HG02588 (cell line): ENCODE measurements around the gene NPHP4.
"Not testable (repeated sequence)": the region's sequence is repeated elsewhere in the genome, so short reads cannot be mapped to it uniquely, and the experiment has no call there.

Experiments used
- ATAC-seq: cut with Tn5 transposase; IDR thresholded peaks from one replicate; pipeline ENCODE4 v1.9.1; 2021; ENCODE audit warnings: mild to moderate bottlenecking, moderate library complexity; ENCODE audit not compliant: unreplicated experiment

The NPHP4 gene

GRCh38 chr1:6024376-6024775 is 32.2 kb upstream of the NPHP4 start:
- ATAC-seq: no peak

DNA sequence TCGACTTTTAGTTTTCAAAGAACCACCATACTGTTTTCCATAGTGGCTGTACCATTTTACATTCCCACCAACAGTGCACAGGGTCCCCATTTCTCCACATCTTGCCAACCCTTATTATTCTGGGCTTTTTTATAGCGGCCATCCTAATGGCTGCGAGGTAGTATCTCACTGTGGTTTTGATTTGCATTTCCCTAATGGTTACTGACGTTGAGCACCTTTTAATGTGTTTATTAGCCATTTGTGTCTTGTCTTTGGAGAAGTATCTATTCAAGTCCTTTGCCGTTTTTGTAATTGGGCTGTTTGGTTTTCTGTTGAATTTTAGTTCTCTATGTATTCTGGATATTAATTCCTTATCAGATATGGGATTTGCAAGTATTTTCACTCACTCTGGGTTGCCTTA is 31.1 kb upstream of the NPHP4 start:
- ATAC-seq: no peak

- no peak for ATAC-seq
Observed at GRCh38 chr1:6022193-6022592, 30.0 kb upstream of the NPHP4 start.

DNA sequence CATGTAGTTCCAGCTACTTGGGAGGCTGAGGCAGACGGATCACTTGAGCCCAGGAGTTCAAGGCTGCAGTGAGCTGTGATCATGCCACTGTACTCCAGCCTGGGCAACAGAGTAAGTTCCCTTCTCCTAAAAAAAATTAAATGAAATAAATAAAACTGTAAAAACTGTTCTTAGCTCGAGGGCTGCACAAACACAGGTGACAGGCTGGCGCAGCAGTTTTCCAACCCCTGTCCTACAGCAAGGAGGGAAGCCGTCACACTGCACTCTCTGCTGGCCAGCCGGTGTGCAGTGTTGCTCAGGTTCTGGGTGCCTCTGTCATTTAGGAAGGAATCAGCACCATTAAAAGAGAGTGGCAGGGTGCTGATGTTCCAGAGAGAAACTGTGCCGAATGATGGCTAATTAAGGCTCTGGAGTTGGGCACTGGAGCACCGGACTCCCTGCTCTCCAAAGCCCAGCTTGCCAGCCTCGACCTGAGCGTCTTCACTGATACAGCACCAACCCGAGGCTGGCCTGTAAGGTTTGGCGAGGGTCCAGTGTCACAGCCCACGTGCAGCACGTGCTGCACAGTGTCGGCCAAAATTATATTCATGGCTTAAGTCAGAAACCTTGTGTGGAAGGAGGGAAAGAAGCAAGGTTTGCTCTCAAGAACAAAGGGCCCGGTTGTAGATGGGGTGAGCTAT is 27.1 kb upstream of the NPHP4 start:
- no peak for ATAC-seq

GRCh38 chr1:6017654-6018053 is 25.4 kb upstream of the NPHP4 start:
- ATAC-seq: not testable (repeated sequence)

DNA sequence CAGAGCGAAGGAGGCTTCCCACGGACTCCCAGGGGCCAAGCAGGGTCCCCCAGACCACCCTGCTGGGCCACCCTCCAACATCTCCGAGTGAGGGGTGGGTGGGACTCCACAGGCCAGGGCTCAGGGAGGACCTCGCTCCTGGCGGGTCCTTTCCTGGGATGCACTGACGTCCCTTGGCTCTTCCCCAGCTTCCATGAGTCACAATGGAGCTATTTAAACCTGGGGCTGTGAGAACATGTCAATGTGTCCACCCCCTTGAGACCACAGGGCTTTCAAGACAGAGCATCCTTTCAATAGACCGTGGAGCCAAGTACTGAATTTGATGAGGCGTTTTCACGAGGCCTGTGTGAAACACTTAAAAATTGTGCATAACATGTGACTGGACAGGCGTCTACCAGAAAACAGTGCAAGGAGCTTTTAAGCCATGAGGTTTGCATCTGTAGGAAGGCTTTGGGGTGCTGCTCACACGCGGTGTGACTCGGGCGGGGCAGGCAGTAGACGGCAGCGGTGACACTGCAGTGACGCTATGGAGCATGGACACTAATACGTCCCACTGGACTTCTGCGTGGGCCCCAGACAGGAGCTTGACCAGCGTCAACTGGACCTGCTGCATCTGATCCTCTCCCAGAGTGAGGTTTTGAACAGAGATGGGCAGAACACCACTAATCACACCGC is 24.1 kb upstream of the NPHP4 start:
- no peak for ATAC-seq

- ATAC-seq: no peak
Observed at GRCh38 chr1:6014130-6014999, 22.1 kb upstream of the NPHP4 start.

DNA sequence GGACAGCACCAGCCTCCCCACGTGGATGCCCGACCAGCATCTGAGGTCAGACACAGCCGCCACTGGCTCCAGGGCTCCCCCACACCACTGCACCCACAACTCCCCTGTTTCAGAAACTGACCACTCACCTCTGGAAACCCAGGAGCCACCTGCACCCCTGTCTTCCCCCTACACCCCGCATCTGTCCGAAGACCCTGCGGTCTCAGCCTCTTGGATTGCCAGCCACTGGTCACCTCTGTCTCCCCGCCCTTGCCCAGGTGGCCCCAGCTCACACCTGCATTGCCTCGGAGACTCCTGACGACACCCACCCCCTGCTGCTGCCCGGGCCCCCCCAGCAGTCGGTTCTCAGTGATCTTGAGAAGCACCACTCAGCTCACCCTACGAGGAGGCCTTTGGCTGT is 21.3 kb upstream of the NPHP4 start:
- ATAC-seq: no peak

DNA sequence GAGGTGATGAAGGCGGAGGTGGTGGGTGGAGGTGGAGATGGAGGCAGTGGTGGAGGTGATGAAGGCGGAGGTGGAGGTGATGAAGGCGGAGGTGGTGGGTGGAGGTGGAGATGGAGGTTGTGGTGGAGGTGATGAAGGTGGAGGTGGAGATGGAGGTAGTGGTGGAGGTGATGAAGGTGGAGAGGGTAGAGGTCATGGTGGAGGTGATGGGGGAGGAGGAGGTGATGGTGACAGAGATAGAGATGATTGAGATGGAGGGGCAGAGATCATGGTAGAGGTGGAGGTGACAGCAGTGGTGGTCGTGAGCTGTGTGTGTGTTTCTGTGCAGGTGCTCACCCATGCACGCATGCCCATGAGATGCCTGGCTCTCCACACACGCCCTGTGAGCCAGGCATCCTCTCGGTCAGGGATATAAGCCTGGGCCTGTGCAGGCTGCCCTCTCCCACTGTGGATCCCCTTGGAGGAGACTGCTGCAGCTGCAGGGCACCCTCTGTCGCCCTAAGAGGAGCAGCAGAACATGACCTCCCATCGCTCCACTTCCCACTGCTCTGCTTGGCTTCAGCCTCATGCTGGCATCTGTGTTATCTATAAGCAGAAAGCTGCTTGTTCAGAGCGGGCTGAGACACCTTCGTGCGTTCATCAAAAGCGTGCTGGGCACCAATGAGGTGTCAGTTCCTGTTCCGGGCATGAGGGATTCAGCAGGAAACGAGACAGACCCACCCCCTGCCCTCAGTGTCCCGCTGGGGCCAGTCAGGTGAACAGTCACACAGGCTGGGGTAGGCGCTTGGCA is 20.5 kb upstream of the NPHP4 start:
- no peak for ATAC-seq

DNA sequence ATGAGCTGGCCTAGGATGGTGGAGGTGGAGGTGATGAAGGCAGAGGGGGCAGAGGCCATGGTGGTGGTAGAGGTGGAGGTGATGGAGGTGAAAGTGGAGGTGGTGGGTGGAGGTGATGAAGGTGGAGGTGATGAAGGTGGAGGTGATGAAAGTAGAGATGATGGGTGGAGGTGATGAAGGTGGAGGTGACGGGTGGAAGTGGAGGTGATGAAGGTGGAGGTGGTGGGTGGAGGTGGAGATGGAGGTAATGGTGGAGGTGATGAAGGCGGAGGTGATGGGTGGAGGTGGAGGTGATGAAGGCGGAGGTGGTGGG is 19.7 kb upstream of the NPHP4 start:
- no peak for ATAC-seq

DNA sequence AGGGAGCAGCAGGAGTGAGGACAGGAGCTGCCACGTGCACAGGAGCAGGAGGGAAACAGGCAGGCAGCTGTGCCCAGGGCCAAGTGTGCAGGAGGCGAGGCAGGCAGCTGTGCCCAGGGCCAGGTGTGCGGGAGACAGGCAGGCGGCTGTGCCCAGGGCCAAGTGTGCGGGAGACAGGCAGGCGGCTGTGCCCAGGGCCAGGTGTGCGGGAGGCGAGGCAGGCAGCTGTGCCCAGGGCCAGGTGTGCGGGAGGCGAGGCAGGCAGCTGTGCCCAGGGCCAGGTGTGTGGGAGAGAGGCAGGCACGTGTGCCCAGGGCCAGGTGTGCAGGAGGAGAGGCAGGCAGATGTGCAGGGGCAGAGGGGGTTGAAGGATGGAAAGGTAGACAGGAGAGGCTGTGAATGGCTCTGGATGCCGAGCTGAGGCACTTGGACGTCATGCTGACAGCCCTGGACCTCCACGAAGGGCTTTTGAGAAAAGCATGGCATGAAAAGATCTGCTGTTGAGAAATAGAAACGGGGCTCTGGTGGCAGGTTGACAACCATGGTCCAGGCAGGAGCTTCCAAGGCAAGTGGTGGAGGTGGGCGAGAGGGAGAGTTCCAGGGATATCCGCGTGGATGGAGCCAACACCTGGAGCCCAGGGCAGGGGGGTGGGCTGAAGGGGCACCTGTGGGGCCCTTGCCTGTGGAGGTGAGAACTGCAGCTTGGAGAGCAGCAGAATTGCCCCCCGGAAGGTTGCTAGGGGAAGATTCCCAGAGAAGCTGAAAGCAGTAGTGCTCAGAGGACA is 19.1 kb upstream of the NPHP4 start:
- no peak for ATAC-seq

DNA sequence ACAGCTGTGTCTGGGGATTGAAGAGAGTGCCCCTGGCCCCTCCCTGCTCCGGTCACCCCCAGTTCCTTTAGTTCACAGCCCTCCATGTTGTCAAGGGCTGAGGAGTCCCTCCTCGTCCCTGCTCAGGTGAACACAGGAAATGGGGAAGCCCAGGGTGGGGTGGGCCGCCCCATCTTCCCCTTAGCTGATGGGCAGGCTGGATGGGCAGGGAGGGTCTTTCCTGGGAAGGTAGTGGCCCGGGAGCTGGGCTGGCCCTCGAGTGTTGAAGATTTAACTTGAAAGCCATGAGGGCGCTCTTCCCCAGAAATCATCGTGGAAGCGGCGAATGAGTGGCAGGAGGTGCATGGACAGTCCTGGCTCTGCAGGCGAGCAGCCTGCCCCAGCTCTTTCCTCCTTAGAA is 18.3 kb upstream of the NPHP4 start:
- ATAC-seq: no peak

GRCh38 chr1:6009120-6010040 is 17.2 kb upstream of the NPHP4 start:
- ATAC-seq: no peak

GRCh38 chr1:6008696-6009095 is 16.5 kb upstream of the NPHP4 start:
- no peak for ATAC-seq

DNA sequence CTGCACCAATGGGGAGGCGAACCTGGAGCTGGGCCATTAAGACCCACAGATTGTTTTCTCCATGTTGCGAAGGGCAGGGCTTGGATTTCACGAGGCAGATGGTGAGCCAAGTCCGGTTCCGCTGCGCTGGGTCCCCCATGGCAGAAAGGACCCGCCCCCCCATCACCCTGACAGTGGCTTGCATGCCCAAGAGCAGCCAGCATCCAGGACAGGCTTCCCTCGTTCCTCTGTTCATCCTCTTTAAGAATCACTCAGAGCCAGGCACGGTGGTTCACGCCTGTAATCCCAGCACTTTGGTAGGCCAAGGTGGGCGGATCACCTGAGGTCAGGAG is 15.8 kb upstream of the NPHP4 start:
- no peak for ATAC-seq

GRCh38 chr1:6007318-6008083 is 15.3 kb upstream of the NPHP4 start:
- ATAC-seq: no peak

- no peak for ATAC-seq
Observed at GRCh38 chr1:6006882-6007281, 14.7 kb upstream of the NPHP4 start.

GRCh38 chr1:6005276-6005917 is 13.2 kb upstream of the NPHP4 start:
- no peak for ATAC-seq
